ENCODE results near the gene CYP4F22. TPM values are rescaled to one million over a fixed set of nuclear protein-coding genes. Genes with fewer than 3 reads are reported as not detected.

Gene CYP4F22
- total RNA-seq, 4 donors from 2014 or later = not detected

DNA sequence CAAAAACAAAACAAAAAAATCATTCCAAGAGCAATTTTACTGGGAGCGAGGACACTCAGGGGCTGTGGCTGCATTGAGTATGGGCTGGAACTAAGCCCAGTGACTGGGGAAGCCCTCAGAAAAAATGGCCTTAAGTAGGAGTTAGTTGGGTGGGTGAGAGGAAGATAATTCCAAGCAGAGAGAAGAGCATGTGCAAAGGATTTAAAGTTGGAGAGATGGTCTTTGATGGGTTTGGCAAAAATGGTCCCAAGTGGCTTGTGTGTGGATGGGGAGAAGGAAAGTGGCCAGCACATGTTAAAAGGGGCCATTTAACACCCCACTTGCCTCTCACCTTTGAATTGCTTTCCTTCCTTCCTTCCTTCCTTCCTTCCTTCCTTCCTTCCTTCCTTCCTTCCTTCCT, 6.7 kb upstream of the CYP4F22 start:
- DNase-seq = no peak
- no peaks in the 10 kb centered on the region for H3K9me3 ChIP-seq
- no peak overlapping the region for H3K4me3 ChIP-seq
- no peaks in the 10 kb centered on the region for H3K36me3 ChIP-seq
- no peak overlapping the region for H3K27ac ChIP-seq
- no peak for TF ChIP-seq POLR2A (IDR thresholded peaks at IDR 0.05)
- TF ChIP-seq, protein P1, sequence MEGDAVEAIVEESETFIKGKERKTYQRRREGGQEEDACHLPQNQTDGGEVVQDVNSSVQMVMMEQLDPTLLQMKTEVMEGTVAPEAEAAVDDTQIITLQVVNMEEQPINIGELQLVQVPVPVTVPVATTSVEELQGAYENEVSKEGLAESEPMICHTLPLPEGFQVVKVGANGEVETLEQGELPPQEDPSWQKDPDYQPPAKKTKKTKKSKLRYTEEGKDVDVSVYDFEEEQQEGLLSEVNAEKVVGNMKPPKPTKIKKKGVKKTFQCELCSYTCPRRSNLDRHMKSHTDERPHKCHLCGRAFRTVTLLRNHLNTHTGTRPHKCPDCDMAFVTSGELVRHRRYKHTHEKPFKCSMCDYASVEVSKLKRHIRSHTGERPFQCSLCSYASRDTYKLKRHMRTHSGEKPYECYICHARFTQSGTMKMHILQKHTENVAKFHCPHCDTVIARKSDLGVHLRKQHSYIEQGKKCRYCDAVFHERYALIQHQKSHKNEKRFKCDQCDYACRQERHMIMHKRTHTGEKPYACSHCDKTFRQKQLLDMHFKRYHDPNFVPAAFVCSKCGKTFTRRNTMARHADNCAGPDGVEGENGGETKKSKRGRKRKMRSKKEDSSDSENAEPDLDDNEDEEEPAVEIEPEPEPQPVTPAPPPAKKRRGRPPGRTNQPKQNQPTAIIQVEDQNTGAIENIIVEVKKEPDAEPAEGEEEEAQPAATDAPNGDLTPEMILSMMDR (IDR thresholded peaks at IDR 0.05) = no peak
- intact Hi-C loops (cut with DNase I; ENCODE audit: low total_unique reads) = no loop called here
- H3K4me1 ChIP-seq = no peaks in the 10 kb centered on the region
- H3K27me3 ChIP-seq = no peaks in the 10 kb centered on the region

DNA sequence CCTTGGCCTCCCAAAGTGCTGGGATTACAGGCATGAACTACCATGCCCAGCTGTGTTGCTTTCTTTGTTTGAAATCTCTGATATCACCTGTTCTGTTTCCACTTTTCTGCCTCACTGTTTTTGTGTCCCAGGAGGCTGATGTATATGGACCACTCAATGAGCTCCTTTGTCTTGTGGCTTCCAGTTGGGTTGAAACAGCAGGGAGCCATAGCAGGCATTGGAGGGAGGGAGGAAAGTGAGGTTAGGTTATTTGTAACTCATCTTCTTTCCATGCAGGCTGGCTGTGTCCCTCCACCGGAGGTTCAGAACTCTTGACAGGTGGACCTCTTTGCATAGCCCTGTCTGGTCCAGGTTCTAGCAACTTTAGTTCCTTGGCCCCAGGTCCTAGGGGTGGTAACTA, 6.1 kb upstream of the CYP4F22 start:
- no peak for DNase-seq
- no peak overlapping the region for H3K4me3 ChIP-seq
- H3K36me3 ChIP-seq = no peaks in the 10 kb centered on the region
- no peaks in the 10 kb centered on the region for H3K9me3 ChIP-seq
- H3K4me1 ChIP-seq = no peaks in the 10 kb centered on the region
- H3K27ac ChIP-seq = no peak overlapping the region
- intact Hi-C loops (cut with DNase I; ENCODE audit: low total_unique reads) = no loop called here
- TF ChIP-seq, protein P1 (IDR thresholded peaks at IDR 0.05) = no peak
- TF ChIP-seq POLR2A (IDR thresholded peaks at IDR 0.05) = no peak
- no peaks in the 10 kb centered on the region for H3K27me3 ChIP-seq

DNA sequence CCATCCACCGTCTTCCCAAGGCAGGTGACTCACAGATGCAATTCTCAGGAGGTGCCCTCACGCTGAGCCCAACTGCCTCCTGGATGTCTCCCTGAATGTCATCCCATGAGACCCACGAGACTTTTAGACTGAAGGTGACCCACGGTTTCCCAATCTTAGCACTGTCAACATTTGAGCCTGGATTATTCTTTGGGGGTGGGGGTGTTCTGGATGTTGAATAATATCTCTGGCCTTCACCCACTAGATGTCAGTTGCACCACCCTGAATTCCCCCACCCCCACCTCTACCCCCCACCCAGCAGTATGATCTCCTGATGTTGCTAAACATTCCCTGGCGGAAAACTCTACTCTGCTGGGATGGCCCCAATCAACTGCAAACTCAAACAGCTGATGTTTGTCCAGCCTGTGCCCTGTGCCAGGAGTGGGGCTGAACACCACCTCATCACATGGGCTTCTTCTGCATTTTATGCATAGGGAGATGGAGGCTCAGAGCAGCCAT, 2.2 kb upstream of the CYP4F22 start:
- Histone ChIP-seq H3K36me3 (no peaks in the 10 kb centered on the region), H3K27me3 (no peaks in the 10 kb centered on the region), H3K4me3 (no peak overlapping the region), H3K9me3 (no peaks in the 10 kb centered on the region), H3K4me1 (peaks cover 0 to 4% of the 10 kb centered on the region in 2 donors), H3K27ac (no peak overlapping the region)
- TF ChIP-seq, protein P1 (IDR thresholded peaks at IDR 0.05) = no peak
- TF ChIP-seq POLR2A (IDR thresholded peaks at IDR 0.05) = no peak
- intact Hi-C loops (cut with DNase I; ENCODE audit: low total_unique reads) = no loop called here
- no peak for DNase-seq

DNA sequence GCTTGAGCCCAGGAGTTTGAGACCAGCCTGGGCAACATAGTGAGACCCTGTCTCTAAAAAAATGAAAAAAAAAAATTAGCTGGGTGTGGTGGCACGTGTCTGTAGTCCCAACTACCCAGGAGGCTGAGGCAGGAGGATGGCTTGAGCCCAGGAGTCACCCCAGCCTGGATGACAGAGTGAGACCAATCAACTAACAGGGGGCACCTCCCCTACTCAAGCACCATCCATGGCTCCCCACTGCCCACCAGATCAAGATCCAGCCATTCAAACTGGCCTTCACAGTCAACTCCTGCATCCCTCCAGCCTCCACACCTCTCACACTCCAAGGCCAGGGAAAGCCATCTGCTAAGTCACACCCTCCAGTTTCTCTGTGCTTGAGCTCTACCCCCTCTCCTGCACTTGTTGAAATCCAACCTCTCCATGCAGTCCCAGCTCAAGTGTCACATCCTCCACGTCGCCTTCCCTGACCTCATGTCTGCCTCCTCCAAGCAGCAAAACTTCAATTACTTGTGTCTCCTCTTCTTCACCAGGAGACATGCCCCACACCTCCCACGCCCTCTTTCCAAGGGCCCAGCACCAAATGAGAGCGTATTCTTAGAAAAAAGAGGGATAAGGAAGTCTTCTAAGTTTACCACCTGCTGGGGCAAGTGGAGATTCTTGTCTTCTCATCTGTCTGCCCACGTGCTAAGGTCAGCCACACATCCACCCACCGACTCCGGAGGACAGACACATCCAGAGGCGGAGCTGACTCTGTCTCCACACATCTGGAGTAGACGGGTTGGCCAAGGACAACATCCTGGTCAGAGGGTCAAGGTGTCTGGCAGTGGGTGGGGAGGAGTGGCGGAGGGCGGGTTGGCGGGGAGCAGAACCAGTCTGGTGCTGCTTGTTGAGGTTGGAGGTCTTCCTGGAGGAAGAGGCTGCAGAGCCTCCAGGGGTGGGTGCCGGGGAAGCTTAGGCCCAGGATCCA, 974 bp upstream of the CYP4F22 start:
- no peaks in the 10 kb centered on the region for H3K9me3 ChIP-seq
- DNase-seq = no peak
- intact Hi-C loops (cut with DNase I; ENCODE audit: low total_unique reads) = no loop called here
- H3K4me3 ChIP-seq = no peak overlapping the region
- H3K4me1 ChIP-seq = peaks cover 0 to 4% of the 10 kb centered on the region in 2 donors
- TF ChIP-seq, protein P1 (IDR thresholded peaks at IDR 0.05) = no peak
- no peak for TF ChIP-seq POLR2A (IDR thresholded peaks at IDR 0.05)
- H3K27ac ChIP-seq = no peak overlapping the region
- no peaks in the 10 kb centered on the region for H3K27me3 ChIP-seq
- no peaks in the 10 kb centered on the region for H3K36me3 ChIP-seq
